GM12873 (cell line): Measurements from ENCODE around the gene HES1.

Source experiments
- TF ChIP-seq, protein P1 (sequence below): IDR thresholded peaks from 2 replicates; pipeline ENCODE4 v1.5.1; 2012; ENCODE audit warnings: low read depth, mild to moderate bottlenecking, moderate library complexity, low read length, control low read depth; ENCODE audit not compliant: insufficient read depth; ENCODE audit errors: missing control alignments

HES1 gene

DNA sequence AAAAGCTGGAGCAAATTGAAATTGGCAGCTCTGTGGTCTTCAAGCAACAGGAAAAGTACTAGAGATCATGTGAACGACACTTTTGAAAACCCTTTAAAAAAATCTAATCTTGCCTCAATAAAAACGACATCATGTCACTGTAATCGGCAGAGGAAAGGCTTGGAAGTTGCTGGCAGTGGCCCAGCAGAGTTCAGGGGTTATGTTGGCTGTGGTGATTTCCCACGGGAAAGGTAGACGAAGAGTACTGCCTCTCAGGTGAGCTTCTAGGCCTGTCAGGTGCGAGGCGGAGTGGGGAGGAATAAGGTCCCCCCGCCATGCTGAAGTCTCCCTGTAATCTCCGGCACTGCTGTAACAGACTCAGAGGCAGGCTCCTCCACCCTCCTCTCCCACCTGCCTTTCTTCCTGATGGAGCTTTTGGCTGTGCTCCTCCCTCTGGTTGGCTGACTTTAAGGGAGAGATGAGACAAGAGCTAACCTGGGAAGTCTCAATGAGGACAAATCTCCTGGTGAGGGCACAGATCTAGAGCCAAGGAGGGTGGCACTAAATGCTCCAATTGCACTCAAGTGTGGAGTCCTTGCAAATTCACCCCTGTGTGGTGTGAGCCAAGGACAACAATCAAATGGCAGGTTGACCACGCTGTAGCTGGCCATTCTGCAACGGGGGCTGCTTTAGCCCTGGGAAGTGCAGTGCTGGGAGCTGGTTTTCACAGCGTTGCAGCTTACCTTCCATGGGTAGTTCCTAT is 18.7 kb upstream of the HES1 start:
- TF ChIP-seq, protein P1, sequence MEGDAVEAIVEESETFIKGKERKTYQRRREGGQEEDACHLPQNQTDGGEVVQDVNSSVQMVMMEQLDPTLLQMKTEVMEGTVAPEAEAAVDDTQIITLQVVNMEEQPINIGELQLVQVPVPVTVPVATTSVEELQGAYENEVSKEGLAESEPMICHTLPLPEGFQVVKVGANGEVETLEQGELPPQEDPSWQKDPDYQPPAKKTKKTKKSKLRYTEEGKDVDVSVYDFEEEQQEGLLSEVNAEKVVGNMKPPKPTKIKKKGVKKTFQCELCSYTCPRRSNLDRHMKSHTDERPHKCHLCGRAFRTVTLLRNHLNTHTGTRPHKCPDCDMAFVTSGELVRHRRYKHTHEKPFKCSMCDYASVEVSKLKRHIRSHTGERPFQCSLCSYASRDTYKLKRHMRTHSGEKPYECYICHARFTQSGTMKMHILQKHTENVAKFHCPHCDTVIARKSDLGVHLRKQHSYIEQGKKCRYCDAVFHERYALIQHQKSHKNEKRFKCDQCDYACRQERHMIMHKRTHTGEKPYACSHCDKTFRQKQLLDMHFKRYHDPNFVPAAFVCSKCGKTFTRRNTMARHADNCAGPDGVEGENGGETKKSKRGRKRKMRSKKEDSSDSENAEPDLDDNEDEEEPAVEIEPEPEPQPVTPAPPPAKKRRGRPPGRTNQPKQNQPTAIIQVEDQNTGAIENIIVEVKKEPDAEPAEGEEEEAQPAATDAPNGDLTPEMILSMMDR, result no peak

DNA sequence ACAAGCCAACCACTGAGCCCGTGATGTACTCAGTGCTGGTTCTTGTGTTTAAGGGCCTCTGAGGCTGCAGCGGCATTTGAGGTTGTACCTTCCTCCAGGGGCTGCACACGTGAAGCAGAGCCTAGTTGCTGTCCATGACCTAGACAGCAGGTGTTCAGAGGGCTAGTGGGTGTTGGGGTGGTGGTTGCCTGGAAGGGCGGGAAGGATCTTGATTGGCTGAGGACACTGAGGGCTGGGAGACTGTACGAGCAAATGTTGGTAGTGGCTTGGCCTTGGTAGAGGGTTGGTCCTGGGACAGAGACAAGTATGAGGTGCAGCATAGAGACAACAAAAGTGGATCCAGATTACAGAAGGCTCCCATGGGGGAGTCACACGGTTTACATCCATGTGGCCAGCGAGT is 17.0 kb upstream of the HES1 start:
- TF ChIP-seq, protein P1, result no peak

DNA sequence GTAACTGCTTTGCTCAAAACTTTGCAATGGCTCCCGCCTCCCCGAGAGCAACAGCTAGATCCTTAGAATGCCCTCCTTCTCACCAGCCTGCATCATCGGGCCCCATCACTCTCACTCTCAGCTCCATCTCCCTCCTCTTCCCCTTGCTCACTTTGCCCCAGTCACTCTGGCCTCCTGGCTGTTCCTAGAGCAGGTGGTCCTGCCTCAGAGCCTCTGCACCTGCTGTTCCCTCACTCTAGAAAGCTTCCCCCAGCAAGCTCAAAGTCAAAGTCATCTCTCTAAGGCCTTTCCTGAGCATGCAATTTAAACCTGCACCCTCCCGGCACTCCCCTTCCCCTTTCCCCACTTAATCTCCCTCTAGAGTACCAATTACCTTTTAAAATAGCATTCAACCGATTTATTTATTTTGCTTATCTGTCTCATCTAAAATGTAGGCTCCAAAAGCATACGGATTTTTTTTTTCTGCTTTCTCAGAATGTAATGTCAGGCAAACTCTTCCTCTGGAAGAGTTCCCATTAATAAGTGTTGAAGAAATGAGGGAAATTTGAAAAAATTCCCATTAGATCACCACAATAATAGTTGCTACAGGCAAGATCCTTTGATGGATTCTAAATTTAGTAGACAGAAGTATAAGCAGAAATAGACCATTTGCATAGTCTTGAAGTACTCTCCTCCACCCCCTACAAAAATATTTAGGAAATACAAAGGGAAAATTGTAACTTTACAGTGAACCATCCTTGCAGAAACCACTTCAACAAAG is 15.9 kb upstream of the HES1 start:
- TF ChIP-seq, protein P1, result no peak

DNA sequence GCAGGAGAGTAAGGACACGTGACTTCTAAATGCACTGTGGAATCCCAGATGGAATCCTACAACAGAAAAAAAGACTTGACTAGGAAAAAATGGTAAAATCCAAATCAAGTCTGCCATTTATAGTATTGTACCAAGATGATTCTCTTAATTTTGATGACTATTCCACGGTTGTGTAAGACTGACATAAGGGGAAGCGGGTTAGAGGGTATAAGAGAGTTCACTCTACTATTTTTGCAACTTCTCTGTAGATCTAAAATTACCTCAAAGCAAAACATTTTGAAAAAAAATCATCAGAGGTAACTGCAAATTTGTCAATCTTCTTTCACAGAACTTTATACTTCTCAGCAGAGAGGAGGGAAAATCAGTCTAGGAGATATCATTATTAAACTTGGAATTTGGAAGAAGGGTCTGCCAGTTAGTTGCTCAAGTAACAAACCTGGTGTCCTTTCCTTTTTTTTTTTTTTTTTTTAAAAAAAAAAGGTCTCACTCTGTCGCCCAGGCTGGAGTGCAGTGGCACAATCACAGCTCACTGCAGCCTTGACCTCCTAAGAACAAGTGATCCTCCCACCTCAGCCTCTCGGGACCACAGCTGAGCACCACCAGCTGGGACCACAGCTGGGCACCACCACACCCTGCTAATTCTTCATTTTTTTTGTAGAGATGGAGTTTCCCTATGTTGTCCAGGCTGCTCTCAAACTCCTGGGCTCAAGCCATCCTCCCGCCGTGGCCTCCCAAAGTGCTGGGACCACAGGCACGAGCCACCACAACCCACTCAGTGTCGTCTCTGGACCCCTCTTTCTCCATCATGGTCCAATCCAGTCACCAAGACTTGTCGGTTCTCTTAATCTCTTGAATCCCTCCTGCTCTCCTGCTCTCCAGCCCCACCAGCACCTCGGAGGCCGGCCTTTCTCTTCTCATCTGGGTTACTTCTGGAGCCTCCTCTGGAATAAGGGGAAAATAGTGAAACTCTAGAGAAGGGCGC is 14.9 kb upstream of the HES1 start:
- TF ChIP-seq, protein P1, result no peak

DNA sequence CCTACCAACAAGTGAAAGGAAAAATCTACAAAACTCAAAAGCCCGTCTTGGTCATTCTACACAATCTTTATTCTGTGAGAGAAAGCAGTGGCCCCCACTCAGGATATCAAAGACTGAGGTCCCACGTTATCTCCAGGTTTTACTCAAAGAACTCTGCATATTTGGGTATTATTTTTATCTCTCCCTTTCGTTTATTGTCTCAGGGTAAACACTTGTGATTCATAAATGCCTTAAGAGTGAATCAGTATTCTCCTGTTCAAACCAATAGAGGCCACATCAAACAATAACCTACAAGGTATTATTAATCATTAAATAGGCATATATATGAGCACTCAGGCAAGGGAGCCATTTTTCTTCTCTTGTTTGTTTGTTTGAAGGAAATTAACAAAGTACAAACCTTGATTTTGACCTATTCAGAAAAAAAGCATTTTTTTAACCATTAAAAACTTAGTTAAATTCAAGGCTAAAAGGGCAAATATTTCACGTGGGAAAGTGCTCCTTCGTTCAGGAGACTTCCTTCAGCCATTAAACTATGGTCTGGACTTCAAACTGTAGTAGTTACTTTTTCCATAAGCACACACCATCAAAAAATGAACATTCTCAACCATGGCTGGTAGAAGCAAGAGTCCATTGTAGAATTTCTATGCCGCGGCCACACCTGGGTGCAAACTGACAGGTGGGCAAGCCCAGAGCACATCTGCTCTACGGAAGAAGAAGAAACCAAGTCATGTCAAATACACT is 13.9 kb upstream of the HES1 start:
- TF ChIP-seq, protein P1, result no peak

DNA sequence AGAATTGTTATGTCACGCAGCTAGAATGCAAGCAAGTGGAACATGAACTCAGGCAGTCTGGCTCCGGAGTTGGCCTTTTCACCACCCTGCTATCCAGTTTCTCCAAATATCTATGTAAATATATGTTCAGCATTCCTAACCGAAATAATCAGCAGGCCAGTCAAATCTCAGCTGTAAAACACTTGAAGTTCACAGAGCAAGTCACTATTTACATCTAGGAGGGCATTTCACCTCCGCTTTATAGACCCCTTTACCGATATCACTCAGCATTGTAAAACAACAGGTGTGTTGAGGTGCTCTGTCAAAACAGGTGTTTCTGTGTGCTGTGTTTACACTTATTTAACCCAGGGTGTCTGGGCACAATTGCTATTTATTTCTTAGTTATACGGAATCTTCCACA is 12.2 kb upstream of the HES1 start:
- TF ChIP-seq, protein P1, result no peak
